Effector memory CD8-positive, alpha-beta T cell (primary cell): ENCODE data around the gene LMAN2.
A peak's percentile ranks its signal among the peaks of the same experiment; 100 is the strongest.

ENCODE experiments used
- ATAC-seq: fragments of 150-1000 bp; cut with Tn5 transposase; replicated peaks from 2 replicates; pipeline ENCODE4 v1.10.0; 2021; ENCODE audit warnings: mild to moderate bottlenecking, moderate library complexity
- DNase-seq, 3 experiments: peaks; one replicate each; pipeline ENCODE4 v3.0.0; 2021
- H3K27ac Mint-ChIP-seq, 2 donors: one replicate each; pipeline ENCODE4 v1.8.0; 2022; ENCODE audit warnings: mild to moderate bottlenecking in 2 of 2, mixed read lengths in 2 of 2, moderate library complexity in 2 of 2
- H3K27me3 Mint-ChIP-seq, 2 donors: one replicate each; pipeline ENCODE4 v1.8.0; 2022; ENCODE audit warnings: mixed read lengths in 2 of 2
- H3K36me3 Mint-ChIP-seq: one replicate; pipeline ENCODE4 v1.8.0; 2022; ENCODE audit warnings: mild to moderate bottlenecking, moderate library complexity, mixed read lengths; ENCODE audit not compliant: insufficient read depth
- H3K4me1 Mint-ChIP-seq, 2 donors: one replicate each; pipeline ENCODE4 v1.8.0; 2022; ENCODE audit warnings: low read depth in 2 of 2, mixed read lengths in 2 of 2
- H3K4me3 Mint-ChIP-seq, 2 donors: one replicate each; pipeline ENCODE4 v1.8.0; 2022; ENCODE audit warnings: mild to moderate bottlenecking in 2 of 2, mixed read lengths in 2 of 2, moderate library complexity in 2 of 2
- H3K9me3 Mint-ChIP-seq, 2 donors: one replicate each; pipeline ENCODE4 v1.8.0; 2022; ENCODE audit warnings: mixed read lengths in 2 of 2

LMAN2 gene

DNA sequence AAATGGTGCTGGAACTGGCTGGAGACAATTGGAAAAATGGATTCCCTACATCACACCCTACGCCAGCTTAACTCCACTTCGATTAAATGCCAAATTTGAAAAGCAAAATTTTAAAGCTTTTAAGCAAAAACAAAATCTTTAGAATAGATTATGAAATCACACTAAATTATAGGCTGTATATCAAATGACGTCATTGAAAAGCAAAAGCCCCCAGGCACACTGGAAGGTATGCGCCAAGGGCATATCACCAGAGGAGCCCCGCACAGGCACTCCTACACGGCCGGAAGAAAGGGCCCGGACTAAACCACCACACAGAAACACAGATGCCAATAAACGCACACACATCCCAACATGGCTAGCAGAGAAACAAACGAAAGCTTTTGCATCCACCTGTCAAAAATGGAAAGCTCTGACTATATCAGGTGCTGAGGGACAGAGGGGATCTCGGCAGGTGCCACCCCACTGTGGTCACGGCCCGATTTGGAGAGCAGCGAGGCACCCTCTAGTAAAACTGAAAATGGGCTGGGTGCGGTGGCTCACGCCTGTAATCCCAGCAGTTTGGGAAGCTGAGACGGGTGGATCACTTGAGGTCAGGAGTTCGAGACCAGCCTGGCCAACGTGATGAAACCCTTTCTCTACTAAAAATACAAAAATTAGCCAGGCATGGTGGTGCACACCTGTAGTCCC, 22.8 kb downstream of the LMAN2 start:
- peaks cover 18 to 31% of the 10 kb centered on the region in 2 donors for H3K4me1 Mint-ChIP-seq
- H3K4me3 Mint-ChIP-seq = peak overlapping the region in 1 of 2 donors; percentile 66
- peak overlapping the region; percentile 76 to 90 for H3K27ac Mint-ChIP-seq
- H3K9me3 Mint-ChIP-seq = no peaks in the 10 kb centered on the region
- H3K36me3 Mint-ChIP-seq = peaks cover 38% of the 10 kb centered on the region
- no peaks in the 10 kb centered on the region for H3K27me3 Mint-ChIP-seq
- DNase-seq (no peak), ATAC-seq (no peak)

DNA sequence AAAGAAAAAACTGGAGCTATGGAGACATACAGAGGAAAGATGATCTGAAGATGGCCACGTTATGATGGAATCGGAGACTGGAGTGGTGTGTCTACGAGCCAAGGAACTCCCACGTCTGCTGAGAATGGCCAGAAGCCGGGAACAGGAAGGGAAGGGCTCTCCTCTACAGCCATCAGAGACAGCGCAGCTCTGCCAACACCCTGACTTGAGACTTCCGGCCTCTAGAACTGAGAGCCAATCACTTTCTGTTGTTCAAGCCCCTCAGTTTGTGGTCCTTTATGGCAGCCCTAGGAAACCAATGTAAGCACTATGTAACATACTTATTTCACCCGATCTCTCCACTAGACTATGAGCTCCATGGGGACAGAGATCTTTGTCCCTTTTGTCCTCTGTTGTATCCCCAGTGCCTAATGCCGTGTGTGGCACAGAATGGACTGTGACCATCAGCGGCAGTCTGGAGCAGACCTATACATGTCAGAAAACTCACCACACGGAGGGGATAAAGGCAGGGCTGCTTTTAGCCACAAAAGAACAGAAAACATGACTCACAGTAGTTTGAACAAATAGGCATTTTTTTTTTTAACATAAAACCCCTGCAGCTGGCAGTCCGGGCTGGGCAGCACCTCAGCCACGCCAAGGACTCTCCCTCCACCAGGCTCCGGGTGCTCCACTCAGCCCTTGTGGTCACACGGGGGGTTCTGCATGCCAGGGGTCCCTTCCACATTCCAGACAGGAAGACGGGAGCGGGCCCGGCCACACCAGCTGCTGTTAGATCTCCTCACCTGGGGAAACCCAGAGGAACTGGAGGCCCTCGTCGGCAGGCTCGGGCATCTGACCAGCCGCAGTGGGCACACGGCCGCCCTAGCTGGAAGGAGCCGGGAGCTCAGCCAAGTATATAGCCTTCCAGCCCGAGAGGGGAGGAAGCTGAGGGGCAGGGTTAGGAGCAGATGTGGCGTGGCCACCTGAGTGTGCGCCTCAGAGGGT, 23.6 kb downstream of the LMAN2 start:
- ATAC-seq (peak; percentile 84), DNase-seq (peak in 1 of 3 experiments; percentile 39)
- peaks cover 29% of the 10 kb centered on the region for H3K36me3 Mint-ChIP-seq
- no peaks in the 10 kb centered on the region for H3K9me3 Mint-ChIP-seq
- H3K27ac Mint-ChIP-seq = peak overlapping the region; percentile 76 to 90
- no peaks in the 10 kb centered on the region for H3K27me3 Mint-ChIP-seq
- peaks cover 16 to 26% of the 10 kb centered on the region in 2 donors for H3K4me1 Mint-ChIP-seq
- peak overlapping the region; percentile 49 to 66 for H3K4me3 Mint-ChIP-seq

DNA sequence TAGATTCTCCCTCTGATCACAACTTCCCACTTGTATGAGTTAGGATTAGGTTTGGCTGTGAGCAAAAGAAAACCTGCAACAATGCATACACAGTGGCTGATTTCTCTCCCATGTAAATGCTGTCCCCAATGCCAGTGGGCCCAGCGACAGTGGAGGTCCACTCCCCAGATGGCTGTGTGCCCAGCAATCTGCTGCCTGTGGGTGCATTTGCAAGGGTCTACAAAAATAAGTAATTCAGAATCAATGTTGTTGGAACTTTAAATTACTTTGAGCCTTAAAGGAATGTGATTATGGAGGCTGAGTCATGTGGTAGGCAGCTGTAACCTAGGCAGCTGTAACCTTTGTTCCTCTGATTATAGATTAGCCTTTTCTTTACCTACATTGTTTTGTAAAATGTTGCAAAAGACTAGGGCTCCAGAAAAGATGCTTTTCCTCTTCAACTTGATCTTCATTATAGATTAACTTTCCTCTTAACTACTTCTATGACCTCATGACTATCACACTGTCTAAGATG, 25.5 kb downstream of the LMAN2 start:
- Mint-ChIP-seq H3K27ac (peak overlapping the region in 1 of 2 donors; percentile 35), H3K9me3 (no peaks in the 10 kb centered on the region), H3K27me3 (no peaks in the 10 kb centered on the region), H3K36me3 (peaks cover 20% of the 10 kb centered on the region), H3K4me3 (peak overlapping the region in 1 of 2 donors; percentile 49), H3K4me1 (peaks cover 9 to 14% of the 10 kb centered on the region in 2 donors)
- no peak for DNase-seq
- no peak for ATAC-seq

DNA sequence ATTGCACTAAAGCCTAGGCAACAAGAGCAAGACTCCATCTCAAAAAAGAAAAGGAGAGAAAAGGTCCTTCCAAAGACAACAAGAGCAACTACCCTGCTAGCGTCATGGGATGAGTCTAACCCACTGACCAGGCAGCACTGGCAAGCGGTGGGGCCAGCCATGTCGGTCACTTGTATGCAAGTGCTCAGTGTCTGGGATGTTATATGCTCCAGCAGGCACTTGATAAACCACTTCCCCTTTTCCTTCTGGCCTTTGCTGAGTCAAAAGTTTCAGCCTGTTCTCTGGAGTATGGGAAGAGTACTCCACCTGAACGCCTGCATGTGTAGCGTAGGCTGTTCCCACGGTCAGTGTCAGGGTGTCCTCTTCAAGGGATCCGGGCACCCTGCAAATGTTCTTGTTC, 30.6 kb downstream of the LMAN2 start:
- H3K27me3 Mint-ChIP-seq = no peaks in the 10 kb centered on the region
- peaks cover 13% of the 10 kb centered on the region for H3K36me3 Mint-ChIP-seq
- H3K4me1 Mint-ChIP-seq = peaks cover 6 to 10% of the 10 kb centered on the region in 2 donors
- H3K9me3 Mint-ChIP-seq = no peaks in the 10 kb centered on the region
- no peak for DNase-seq
- H3K27ac Mint-ChIP-seq = no peak overlapping the region
- H3K4me3 Mint-ChIP-seq = no peak overlapping the region
- no peak for ATAC-seq

DNA sequence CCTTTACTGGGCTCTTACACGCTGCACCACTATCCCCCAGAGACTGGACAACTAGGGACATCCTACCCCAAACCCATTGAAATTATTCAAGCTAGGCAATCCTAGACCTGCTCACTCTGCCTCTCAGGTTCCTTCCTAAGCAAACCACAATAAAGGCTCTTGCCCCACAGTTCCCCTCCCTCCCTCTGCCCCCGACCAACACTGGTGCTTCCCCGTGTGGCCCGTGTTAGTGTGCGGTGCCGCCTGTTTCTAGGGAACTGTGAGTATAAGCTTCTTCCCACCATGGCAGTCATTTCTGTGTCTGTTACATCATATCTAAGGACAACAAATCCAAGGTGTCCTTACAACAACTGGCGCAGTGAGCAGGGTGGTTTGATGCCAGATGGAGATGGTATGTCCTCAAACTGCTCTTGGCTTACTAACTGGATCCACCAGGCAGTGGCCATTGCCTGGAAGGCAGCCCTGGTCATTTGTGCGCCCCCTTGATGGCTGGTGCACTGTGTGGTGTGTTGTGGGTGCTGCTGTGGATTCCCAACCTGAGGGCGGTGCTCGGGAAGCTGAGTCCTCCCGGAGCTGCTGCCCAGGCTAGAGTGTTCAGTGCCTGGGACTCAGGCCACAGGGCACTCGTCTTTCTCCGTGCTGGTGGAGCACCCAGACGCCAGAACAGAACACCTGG, 31.4 kb downstream of the LMAN2 start:
- H3K27me3 Mint-ChIP-seq = no peaks in the 10 kb centered on the region
- H3K27ac Mint-ChIP-seq = no peak overlapping the region
- H3K9me3 Mint-ChIP-seq = no peaks in the 10 kb centered on the region
- peaks cover 6 to 8% of the 10 kb centered on the region in 2 donors for H3K4me1 Mint-ChIP-seq
- peaks cover 13% of the 10 kb centered on the region for H3K36me3 Mint-ChIP-seq
- ATAC-seq (no peak), DNase-seq (no peak)
- no peak overlapping the region for H3K4me3 Mint-ChIP-seq

DNA sequence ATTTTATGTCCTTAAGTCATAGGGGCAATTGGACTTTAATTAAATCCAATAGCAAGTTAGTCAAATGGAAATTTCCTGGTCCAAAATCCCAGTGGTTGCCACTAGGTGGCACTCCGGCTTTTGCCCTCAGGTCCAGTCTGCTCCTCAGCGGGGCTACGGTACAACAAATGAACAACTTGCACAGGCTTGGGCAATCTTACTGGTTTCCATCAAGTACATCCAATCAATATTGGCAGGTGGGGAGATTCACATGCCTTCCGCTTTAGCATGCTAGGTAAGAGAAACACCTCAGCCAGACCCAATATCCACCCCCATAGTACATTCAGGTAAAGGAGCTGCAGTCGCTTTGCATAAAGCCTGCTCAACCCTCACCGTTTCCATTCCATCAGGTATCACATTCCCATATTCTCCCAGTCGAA, 33.5 kb downstream of the LMAN2 start:
- H3K36me3 Mint-ChIP-seq = peaks cover 13% of the 10 kb centered on the region
- H3K9me3 Mint-ChIP-seq = no peaks in the 10 kb centered on the region
- H3K4me3 Mint-ChIP-seq = no peak overlapping the region
- H3K4me1 Mint-ChIP-seq = peaks cover 6 to 8% of the 10 kb centered on the region in 2 donors
- peak; percentile 82 for ATAC-seq
- no peaks in the 10 kb centered on the region for H3K27me3 Mint-ChIP-seq
- DNase-seq = peak; percentile 66 to 75 (median 67)
- H3K27ac Mint-ChIP-seq = no peak overlapping the region

DNA sequence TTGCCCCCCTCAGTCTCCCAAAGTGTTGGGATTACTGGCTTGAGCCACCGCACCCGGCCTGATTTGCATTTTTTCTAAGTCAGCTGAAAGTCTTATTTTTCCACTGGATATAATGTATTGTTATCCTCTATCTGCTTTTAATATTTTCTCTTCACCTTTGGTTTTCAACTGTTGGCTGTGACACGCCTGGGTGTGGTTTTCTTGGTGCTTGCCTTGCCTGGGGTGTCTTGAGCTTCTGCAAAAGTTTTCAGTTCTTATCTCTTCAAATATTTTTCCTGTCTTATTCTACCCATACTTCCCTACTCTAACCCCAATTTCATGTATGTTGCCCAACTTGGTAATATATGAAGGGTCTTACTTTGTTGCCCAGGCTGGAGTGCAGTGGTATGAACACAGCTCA, 35.5 kb downstream of the LMAN2 start:
- H3K27ac Mint-ChIP-seq = peak overlapping the region in 1 of 2 donors; percentile 30
- no peaks in the 10 kb centered on the region for H3K27me3 Mint-ChIP-seq
- H3K9me3 Mint-ChIP-seq = no peaks in the 10 kb centered on the region
- peaks cover 12 to 19% of the 10 kb centered on the region in 2 donors for H3K4me1 Mint-ChIP-seq
- no peak overlapping the region for H3K4me3 Mint-ChIP-seq
- H3K36me3 Mint-ChIP-seq = peaks cover 14% of the 10 kb centered on the region
- DNase-seq (no peak), ATAC-seq (no peak)

DNA sequence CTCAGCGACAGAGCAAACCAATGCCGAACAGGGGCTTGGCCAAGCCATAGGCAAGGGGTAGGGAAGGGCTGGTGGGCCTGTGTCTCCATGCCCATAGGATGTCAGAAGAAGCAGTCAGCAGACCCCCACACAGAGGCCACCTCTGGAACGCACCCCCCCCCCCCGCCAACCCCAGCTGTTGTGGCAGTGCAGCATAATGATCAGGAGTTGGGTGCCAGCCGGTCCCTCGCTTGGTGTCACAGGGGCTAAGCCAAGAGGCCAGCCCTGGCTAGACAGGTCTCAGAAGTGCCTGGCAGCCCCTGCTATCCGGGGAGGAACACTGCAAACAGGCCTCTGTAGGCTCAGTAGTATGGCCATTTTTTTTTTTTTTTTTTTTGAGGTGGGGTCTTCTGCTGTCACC, 36.1 kb downstream of the LMAN2 start:
- Mint-ChIP-seq H3K27ac (no peak overlapping the region), H3K9me3 (no peaks in the 10 kb centered on the region), H3K4me3 (no peak overlapping the region), H3K27me3 (no peaks in the 10 kb centered on the region), H3K4me1 (peaks cover 17 to 25% of the 10 kb centered on the region in 2 donors), H3K36me3 (peaks cover 15% of the 10 kb centered on the region)
- no peak for ATAC-seq
- no peak for DNase-seq

DNA sequence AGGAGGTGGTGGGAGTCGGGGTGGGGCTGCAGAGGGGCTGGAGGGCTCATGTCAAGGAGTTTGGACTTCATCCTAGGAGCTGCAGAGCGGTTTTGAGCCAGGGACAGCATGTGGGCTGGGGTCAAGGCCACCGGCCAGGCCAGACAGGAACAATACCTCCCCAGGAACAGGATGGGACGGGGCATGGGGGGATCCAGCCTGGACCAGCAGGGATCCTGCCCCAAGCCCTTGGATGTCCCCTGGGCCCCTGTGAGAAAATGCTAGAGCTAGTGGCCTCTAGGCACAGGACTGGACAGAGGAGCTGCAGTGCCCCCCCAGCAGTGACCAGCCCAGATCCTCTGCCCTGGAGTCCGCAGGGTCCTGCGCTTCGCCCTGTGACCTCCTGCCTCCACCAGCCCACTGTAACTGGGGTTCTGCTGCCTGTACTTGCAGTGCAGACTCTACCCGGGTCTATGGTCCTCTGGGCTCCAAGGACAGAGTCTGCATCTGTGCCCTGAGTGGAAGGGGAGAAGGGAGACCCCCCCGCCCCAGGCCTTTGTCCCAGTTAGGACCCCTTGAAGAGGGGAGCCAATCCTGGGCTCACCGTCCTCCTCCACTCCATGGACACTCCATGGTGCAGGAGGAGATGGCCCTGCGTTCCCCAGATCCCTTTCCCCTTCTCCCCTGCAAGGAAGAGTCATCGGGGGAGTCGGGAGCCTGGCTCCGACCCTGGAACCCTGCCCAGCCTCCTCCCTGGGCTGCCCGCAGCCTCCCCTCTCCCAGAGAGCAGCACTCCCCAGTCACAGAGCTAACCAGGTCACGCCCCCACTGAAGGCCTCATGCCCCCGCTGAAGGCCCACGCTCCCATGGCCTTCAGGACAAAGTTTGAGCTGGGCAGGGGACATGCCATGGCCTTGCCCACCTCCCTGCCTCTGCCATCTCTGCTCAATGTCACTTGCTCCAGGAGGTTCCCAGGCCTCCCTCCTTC, 36.8 kb downstream of the LMAN2 start:
- Mint-ChIP-seq H3K4me3 (no peak overlapping the region), H3K27me3 (no peaks in the 10 kb centered on the region), H3K9me3 (no peaks in the 10 kb centered on the region), H3K27ac (no peak overlapping the region), H3K4me1 (peaks cover 22 to 30% of the 10 kb centered on the region in 2 donors), H3K36me3 (peaks cover 17% of the 10 kb centered on the region)
- ATAC-seq (no peak), DNase-seq (no peak)

DNA sequence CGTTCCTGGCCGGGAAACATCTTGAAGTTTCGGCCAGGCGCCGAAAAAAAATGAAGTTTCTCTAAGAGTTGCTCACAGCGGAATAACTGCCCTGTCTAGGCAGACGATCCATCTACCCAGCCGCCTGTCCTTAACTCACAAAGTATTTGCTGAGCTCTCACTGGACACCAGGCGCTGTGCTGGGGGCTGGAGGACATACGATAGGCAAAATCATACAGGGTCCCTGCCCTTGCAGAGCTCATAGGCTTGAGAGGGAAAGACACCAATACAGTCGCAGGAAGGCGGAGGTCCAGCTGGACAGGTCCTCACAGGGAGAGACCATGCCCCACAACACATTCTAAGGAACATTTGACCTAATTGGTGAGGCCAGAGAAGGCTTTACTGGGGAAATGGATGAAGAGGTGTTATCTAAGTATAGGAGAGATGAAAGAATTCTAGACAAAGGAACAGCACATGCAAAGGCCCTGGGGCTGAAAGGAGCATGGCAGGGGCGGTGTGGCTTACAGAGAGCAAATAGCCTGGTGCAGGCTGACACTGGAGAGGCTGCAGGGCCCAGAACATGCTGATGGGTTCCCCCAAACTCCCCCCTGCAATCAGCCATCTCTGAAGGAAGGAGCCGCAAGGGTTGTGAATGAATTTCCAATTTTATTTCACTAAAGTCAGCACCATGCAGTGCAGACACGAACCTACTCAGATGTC, 37.8 kb downstream of the LMAN2 start:
- H3K27ac Mint-ChIP-seq = no peak overlapping the region

DNA sequence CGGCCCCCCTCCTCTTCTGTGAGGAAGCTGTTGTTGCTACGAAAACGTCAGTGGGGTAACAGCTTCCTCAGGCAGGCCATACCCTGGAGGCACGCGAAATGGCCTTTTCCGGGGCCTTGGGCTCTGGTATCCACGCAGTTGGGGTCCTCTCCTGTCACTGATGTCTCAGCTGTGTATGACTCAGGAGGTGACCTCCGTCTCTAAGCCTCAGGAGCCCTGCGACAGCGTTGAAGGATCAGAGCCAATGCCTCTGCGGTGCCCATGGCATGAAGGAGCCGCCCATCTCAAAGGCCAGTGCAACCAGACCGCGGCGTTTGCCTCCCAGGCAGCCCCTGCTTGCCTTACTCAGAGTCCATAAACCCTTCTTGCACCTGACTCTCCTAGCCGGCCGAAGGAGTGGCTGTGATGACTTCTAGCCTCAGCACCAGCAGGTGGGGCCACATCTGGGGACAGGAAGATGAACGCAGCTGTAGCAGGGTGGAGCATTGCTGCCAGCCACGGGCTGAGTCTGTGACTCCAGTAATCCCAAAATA, 38.8 kb downstream of the LMAN2 start:
- H3K36me3 Mint-ChIP-seq = peaks cover 20% of the 10 kb centered on the region
- no peaks in the 10 kb centered on the region for H3K9me3 Mint-ChIP-seq
- peak overlapping the region; percentile 82 to 83 for H3K4me3 Mint-ChIP-seq
- H3K4me1 Mint-ChIP-seq = peaks cover 28 to 31% of the 10 kb centered on the region in 2 donors
- no peaks in the 10 kb centered on the region for H3K27me3 Mint-ChIP-seq
- DNase-seq (no peak), ATAC-seq (peak; percentile 15)
- H3K27ac Mint-ChIP-seq = peak overlapping the region; percentile 46 to 65

More for the DNA sequence above, 37.8 kb downstream of the LMAN2 start:
- Mint-ChIP-seq H3K27me3 (no peaks in the 10 kb centered on the region), H3K9me3 (no peaks in the 10 kb centered on the region), H3K4me3 (no peak overlapping the region), H3K4me1 (peaks cover 29 to 35% of the 10 kb centered on the region in 2 donors), H3K36me3 (peaks cover 22% of the 10 kb centered on the region)
- no peak for ATAC-seq
- no peak for DNase-seq
